A673 (cell line): Measurements from ENCODE around the gene ZNF8. TPM values are rescaled to one million over a fixed set of nuclear protein-coding genes. Genes with fewer than 3 reads are reported as not detected.

Experiments used
- BruUV-seq: library from RNA; stranded (reverse); fragments of 400-500 nt; replicated peaks from 2 replicates; lab custom pipeline; 2021; lab: Mats Ljungman, UMichigan
- CTCF ChIA-PET: fragments of 300-600 bp; sonication (Branson Sonifier 250); formaldehyde crosslinking; loops from one replicate; lab custom pipeline; 2022; ENCODE audit warnings: antibody characterized with exemption; lab: Charles Lee
- POLR2A ChIA-PET: fragments of 300-600 bp; sonication (Branson Sonifier 250); formaldehyde crosslinking; loops from one replicate; lab custom pipeline; 2022; ENCODE audit warnings: antibody characterized with exemption; ENCODE audit not compliant: low non-redundant PET; lab: Charles Lee
- DNase-seq: peaks from one replicate; pipeline ENCODE4 v3.0.0-alpha.2; 2015; ENCODE audit warnings: low spot score
- H3K27ac ChIP-seq: fragments of 200-600 bp; sonication (generic); 2 replicates; pipeline ENCODE4 v1.5.1; 2016; ENCODE audit warnings: mixed run types, low read depth, mild to moderate bottlenecking, mixed read lengths, antibody characterized with exemption, low read length; ENCODE audit not compliant: poor library complexity, severe bottlenecking
- H3K27me3 ChIP-seq: fragments of 200-600 bp; sonication (generic); replicated peaks from 2 replicates; pipeline ENCODE4 v1.6.1; 2017; ENCODE audit warnings: mixed run types, low read depth, mild to moderate bottlenecking, mixed read lengths, antibody characterized with exemption, low read length; ENCODE audit not compliant: insufficient read depth, poor library complexity
- H3K36me3 ChIP-seq: fragments of 200-600 bp; sonication (generic); 2 replicates; pipeline ENCODE4 v1.6.1; 2016; ENCODE audit warnings: mixed run types, mild to moderate bottlenecking, mixed read lengths, antibody characterized with exemption, low read length; ENCODE audit not compliant: insufficient read depth, poor library complexity, severe bottlenecking
- H3K4me1 ChIP-seq: fragments of 200-600 bp; sonication (generic); 2 replicates; pipeline ENCODE4 v1.6.1; 2017; ENCODE audit warnings: mixed run types, mild to moderate bottlenecking, mixed read lengths, antibody characterized with exemption, low read length; ENCODE audit not compliant: insufficient read depth, poor library complexity, severe bottlenecking
- H3K4me3 ChIP-seq: fragments of 200-600 bp; sonication (generic); 2 replicates; pipeline ENCODE4 v1.5.1; 2016; ENCODE audit warnings: low read depth, mixed run types, mild to moderate bottlenecking, mixed read lengths, low read length; ENCODE audit not compliant: poor library complexity, severe bottlenecking
- H3K9me3 ChIP-seq: fragments of 200-600 bp; sonication (generic); 2 replicates; pipeline ENCODE4 v1.6.1; 2016; ENCODE audit warnings: mixed run types, low read depth, mild to moderate bottlenecking, mixed read lengths, antibody characterized with exemption, low read length; ENCODE audit not compliant: poor library complexity, severe bottlenecking
- CTCF ChIP-seq: fragments of 300-800, 200-600 bp; sonication (generic); conservative IDR thresholded peaks from 2 replicates; pipeline ENCODE4 v1.5.1; 2017; ENCODE audit warnings: low read depth, mild to moderate bottlenecking, antibody characterized with exemption, low read length, moderate library complexity, mixed read lengths
- EZH2 ChIP-seq: fragments of 200-600 bp; sonication (generic); IDR thresholded peaks from 2 replicates; pipeline ENCODE4 v1.6.1; 2017; ENCODE audit warnings: borderline replicate concordance, low read depth, mild to moderate bottlenecking, mixed read lengths, antibody characterized with exemption, low read length; ENCODE audit not compliant: poor library complexity, severe bottlenecking
- intact Hi-C: fragments of 100-400 bp; cut with micrococcal nuclease; formaldehyde crosslinking; loops from one replicate; pipeline ENCODE4 v1.10.0; 2022; ENCODE audit not compliant: unreplicated experiment
- total RNA-seq: library from RNA; stranded (reverse); gene quantifications from 2 replicates; pipeline ENCODE4 v1.2.3, GENCODE V29; 2021

ZNF8 gene
- total RNA-seq, 1 experiment from 2014 or later = 11.9 TPM

- Histone ChIP-seq H3K9me3 (peaks cover 27% of the 10 kb centered on the region), H3K27ac (no peak overlapping the region), H3K4me3 (no peak overlapping the region), H3K27me3 (no peaks in the 10 kb centered on the region), H3K36me3 (peaks cover 90% of the 10 kb centered on the region), H3K4me1 (no peaks in the 10 kb centered on the region)
- BruUV-seq = no TSS peak
- TF ChIP-seq EZH2 = no peak
- no peak for TF ChIP-seq CTCF
- CTCF ChIA-PET = no interaction called here
- intact Hi-C loops = no loop called here
- no peak for DNase-seq
- POLR2A ChIA-PET = no interaction called here
Observed at GRCh38 chr19:58291943-58292342, 13.2 kb downstream of the ZNF8 start.

GRCh38 chr19:58294743-58295374, 16.1 kb downstream of the ZNF8 start:
- no peak overlapping the region for H3K4me3 ChIP-seq
- H3K27me3 ChIP-seq = no peaks in the 10 kb centered on the region
- ChIA-PET CTCF (no interaction called here), POLR2A (no interaction called here)
- no peak for DNase-seq
- BruUV-seq = no TSS peak
- no peaks in the 10 kb centered on the region for H3K4me1 ChIP-seq
- H3K36me3 ChIP-seq = peaks cover 73% of the 10 kb centered on the region
- no peak for TF ChIP-seq EZH2
- no peak for TF ChIP-seq CTCF
- no peak overlapping the region for H3K27ac ChIP-seq
- intact Hi-C loops = no loop called here
- peaks cover 27% of the 10 kb centered on the region for H3K9me3 ChIP-seq

GRCh38 chr19:58296104-58296503, 17.3 kb downstream of the ZNF8 start:
- Histone ChIP-seq H3K27me3 (no peaks in the 10 kb centered on the region), H3K36me3 (peaks cover 69% of the 10 kb centered on the region), H3K4me1 (no peaks in the 10 kb centered on the region), H3K27ac (no peak overlapping the region), H3K9me3 (peaks cover 27% of the 10 kb centered on the region), H3K4me3 (no peak overlapping the region)
- DNase-seq = no peak
- ChIA-PET POLR2A (no interaction called here), CTCF (no interaction called here)
- no TSS peak for BruUV-seq
- TF ChIP-seq EZH2 = no peak
- TF ChIP-seq CTCF = no peak
- intact Hi-C loops = no loop called here
